CD4-positive, alpha-beta memory T cell (primary cell): ENCODE measurements around the gene PARVG. TPM values are rescaled to one million over a fixed set of nuclear protein-coding genes. Genes with fewer than 3 reads are reported as not detected.
A peak's percentile ranks its signal among the peaks of the same experiment; 100 is the strongest.

Experiments
- CTCF ChIA-PET: fragments of 350-600 bp; sonication (Branson Sonifier 250); formaldehyde crosslinking; loops from one replicate; lab custom pipeline; 2021; ENCODE audit warnings: inconsistent platforms; ENCODE audit not compliant: partially characterized antibody; lab: Charles Lee
- POLR2A ChIA-PET: fragments of 350-600 bp; sonication (Branson Sonifier 250); formaldehyde crosslinking; loops from one replicate; lab custom pipeline; 2021; ENCODE audit not compliant: partially characterized antibody; lab: Charles Lee
- DNase-seq, 5 donors: peaks; one replicate each; pipeline versions ENCODE4 v3.0.0 to v3.0.0-alpha.2; 2020 to 2022; ENCODE audit warnings: mixed read lengths in 1 of 5
- H3K27ac ChIP-seq: one replicate; pipeline ENCODE4 v1.7.0; 2013; ENCODE audit warnings: low read depth, low read length
- H3K27me3 ChIP-seq: 2 replicates; pipeline ENCODE4 v1.7.0; 2013; ENCODE audit warnings: mild to moderate bottlenecking, low read length, moderate library complexity; ENCODE audit not compliant: insufficient read depth
- H3K36me3 ChIP-seq: 2 replicates; pipeline ENCODE4 v1.7.0; 2013; ENCODE audit warnings: mild to moderate bottlenecking, low read length, moderate library complexity; ENCODE audit not compliant: insufficient read depth
- H3K4me1 ChIP-seq: 2 replicates; pipeline ENCODE4 v1.7.0; 2013; ENCODE audit warnings: mild to moderate bottlenecking, low read length, moderate library complexity; ENCODE audit not compliant: insufficient read depth
- H3K4me3 ChIP-seq, 2 donors: one replicate each; pipeline ENCODE4 v1.7.0; 2013; ENCODE audit warnings: low read length in 2 of 2, mild to moderate bottlenecking in 1 of 2
- H3K9me3 ChIP-seq, 2 donors: one replicate each; pipeline ENCODE4 v1.7.0; 2013; ENCODE audit warnings: low read length in 2 of 2, control low read depth in 1 of 2; ENCODE audit not compliant: control insufficient read depth in 1 of 2
- H3K27ac Mint-ChIP-seq, 7 donors: one replicate each; pipeline ENCODE4 v1.8.0; 2020 to 2021; ENCODE audit warnings: mixed read lengths in 7 of 7, mild to moderate bottlenecking in 6 of 7, inconsistent platforms in 3 of 7, moderate library complexity in 3 of 7
- H3K27me3 Mint-ChIP-seq, 2 donors: one replicate each; pipeline ENCODE4 v1.8.0; 2020 to 2021; ENCODE audit warnings: mixed read lengths in 2 of 2
- H3K36me3 Mint-ChIP-seq, 2 donors: one replicate each; pipeline ENCODE4 v1.8.0; 2020 to 2021; ENCODE audit warnings: mixed read lengths in 2 of 2, inconsistent platforms in 1 of 2, mild to moderate bottlenecking in 1 of 2
- H3K4me1 Mint-ChIP-seq, 4 donors: one replicate each; pipeline ENCODE4 v1.8.0; 2020 to 2021; ENCODE audit warnings: mixed read lengths in 4 of 4, mild to moderate bottlenecking in 1 of 4
- H3K4me3 Mint-ChIP-seq, 8 donors: one replicate each; pipeline ENCODE4 v1.8.0; 2020 to 2021; ENCODE audit warnings: mixed read lengths in 8 of 8, mild to moderate bottlenecking in 7 of 8, moderate library complexity in 6 of 8, inconsistent platforms in 3 of 8
- H3K9me3 Mint-ChIP-seq, 8 donors: one replicate each; pipeline ENCODE4 v1.8.0; 2020 to 2021; ENCODE audit warnings: mixed read lengths in 8 of 8, mild to moderate bottlenecking in 5 of 8, inconsistent platforms in 3 of 8, moderate library complexity in 1 of 8
- intact Hi-C: fragments of 100-400 bp; cut with micrococcal nuclease; formaldehyde crosslinking; loops from one replicate; pipeline ENCODE4 v1.15.1; 2023
- polyA plus RNA-seq, 2 donors: library from polyadenylated mRNA; unstranded; fragments of 300-500 nt; fragmentation: Illumina TruSeq; gene quantifications; one replicate each; pipeline ENCODE4 v1.2.3, GENCODE V29; 2021
- total RNA-seq, 2 experiments: library from RNA; stranded (reverse); gene quantifications; one replicate each; pipeline ENCODE4 v1.2.3, GENCODE V29; 2021

Gene PARVG
- total and polyA plus RNA-seq, 4 experiments from 2014 or later = 39.6 to 194 (median 122) TPM

DNA sequence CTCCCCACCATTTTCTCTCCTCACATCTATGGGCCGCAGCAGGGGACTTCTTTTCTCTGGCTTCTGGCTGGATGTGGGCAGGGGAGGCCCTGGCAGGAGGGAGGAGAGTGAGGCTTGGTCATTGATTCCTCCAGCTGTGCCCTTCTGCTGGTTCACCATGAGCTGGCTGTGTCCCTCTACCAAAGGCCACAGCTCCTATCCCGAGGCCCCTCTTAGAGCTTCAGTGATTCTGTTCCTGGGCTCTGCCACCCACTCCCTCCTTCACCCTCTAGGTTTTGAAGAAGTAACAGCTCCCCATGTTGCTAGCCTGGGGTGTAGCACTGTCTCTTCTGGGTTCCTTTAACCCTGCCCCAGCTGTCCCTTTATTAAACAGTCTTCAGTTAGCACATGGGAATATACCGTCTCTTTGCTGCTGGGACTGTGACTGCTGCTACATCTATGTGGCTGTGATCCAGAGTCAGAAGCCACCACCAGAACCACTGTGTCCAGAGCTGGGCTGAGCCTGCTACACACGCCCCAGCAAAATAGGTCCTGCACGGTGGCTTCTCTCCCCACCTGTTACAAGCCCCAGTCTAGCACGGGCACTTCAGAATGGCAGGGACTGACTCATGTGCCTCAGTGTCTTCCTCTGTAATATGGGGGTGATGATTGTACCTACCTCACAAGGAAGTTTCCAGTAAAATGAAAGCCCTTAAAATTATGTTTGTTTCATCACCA, 578 bp upstream of the PARVG start:
- Histone ChIP-seq H3K27ac (peak overlapping the region; percentile 81), H3K27me3 (no peaks in the 10 kb centered on the region), H3K9me3 (no peaks in the 10 kb centered on the region), H3K36me3 (peaks cover 11% of the 10 kb centered on the region), H3K4me3 (no peak overlapping the region), H3K4me1 (peaks cover 29% of the 10 kb centered on the region)
- H3K27me3 Mint-ChIP-seq = no peaks in the 10 kb centered on the region
- no peaks in the 10 kb centered on the region for H3K9me3 Mint-ChIP-seq
- intact Hi-C loops = loop anchor here (2.0 to 5.0 kb wide), 2 partner anchors 187 to 487 kb away; no protein-coding TSS in a partner anchor
- no peak for DNase-seq
- H3K4me3 Mint-ChIP-seq = peak overlapping the region; percentile 82 to 92 (median 89)
- ChIA-PET POLR2A (interaction anchor here (2.8 to 3.1 kb wide), 2 partner anchors 12 to 16 kb away, joined by 9 to 31 read pairs; no protein-coding TSS in a partner anchor), CTCF (interaction anchor here (0.9 to 2.9 kb wide), 4 partner anchors 96 to 387 kb away, joined by 3 to 18 read pairs (median 4); no protein-coding TSS in a partner anchor)
- peaks cover 16 to 35% (median 25%) of the 10 kb centered on the region in 4 donors for H3K4me1 Mint-ChIP-seq
- peak overlapping the region; percentile 86 to 98 (median 95) for H3K27ac Mint-ChIP-seq
- peaks cover 4 to 24% of the 10 kb centered on the region in 2 donors for H3K36me3 Mint-ChIP-seq

DNA sequence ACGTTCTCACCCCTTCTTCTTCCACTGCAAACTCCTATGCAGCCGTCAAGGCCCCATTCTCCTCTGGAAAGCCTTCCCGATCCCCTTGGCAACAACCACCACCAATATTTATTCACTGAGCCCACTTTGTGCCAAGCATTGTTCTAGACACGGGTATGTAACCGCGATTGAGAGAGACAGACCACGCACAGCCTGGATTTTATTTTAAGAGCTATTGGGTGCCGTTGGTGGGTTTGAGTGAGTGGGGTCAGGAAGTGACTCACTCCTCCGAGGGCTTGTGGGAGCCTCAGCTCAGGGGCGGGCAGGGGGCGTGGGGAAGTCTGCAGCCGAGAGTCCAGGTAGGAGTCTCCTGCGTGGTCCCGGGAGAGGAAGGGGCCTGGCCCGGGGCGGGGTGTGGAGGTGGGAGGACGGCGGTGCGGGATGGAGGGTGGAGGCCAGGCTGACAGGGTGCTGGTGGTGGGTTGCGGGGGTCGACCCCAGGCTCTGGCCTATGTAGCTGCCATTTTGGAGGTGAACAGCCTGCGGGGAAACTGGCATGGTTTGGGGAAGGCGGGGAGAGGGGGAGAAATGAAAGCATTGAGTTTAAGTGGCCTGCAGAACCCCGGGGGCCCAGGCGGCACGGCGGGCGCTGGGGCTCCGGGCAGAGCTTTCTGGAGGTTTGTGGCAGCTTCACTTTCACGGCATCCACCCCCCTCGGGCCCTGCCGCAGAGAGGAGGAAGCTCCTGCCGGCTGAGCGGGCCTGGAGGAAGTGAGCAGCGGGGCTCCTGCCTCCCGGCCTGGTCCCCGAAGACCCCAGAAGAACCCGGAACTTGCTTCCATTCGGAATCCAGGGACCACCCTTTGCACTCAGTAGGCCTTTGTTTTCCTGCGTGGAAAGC, 547 bp downstream of the PARVG start:
- H3K4me3 ChIP-seq = peak overlapping the region; percentile 95 to 96
- peak overlapping the region; percentile 81 for H3K27ac ChIP-seq
- Mint-ChIP-seq H3K4me1 (peaks cover 16 to 36% (median 27%) of the 10 kb centered on the region in 4 donors), H3K27me3 (no peaks in the 10 kb centered on the region), H3K4me3 (peak overlapping the region; percentile 82 to 92 (median 89)), H3K9me3 (no peaks in the 10 kb centered on the region), H3K36me3 (peaks cover 9 to 32% of the 10 kb centered on the region in 2 donors), H3K27ac (peak overlapping the region; percentile 86 to 98 (median 95))
- H3K27me3 ChIP-seq = no peaks in the 10 kb centered on the region
- ChIA-PET POLR2A (interaction anchor here (0.5 to 3.1 kb wide), 12 partner anchors 11 to 483 kb away, joined by 3 to 31 read pairs (median 4); partner anchors contain the start of gene SAMM50), CTCF (interaction anchor here (0.9 to 2.9 kb wide), 7 partner anchors 97 to 503 kb away, joined by 3 to 18 read pairs (median 3); no protein-coding TSS in a partner anchor)
- peaks cover 12% of the 10 kb centered on the region for H3K36me3 ChIP-seq
- H3K9me3 ChIP-seq = no peaks in the 10 kb centered on the region
- peak; percentile 43 to 88 (median 53) for DNase-seq
- peaks cover 29% of the 10 kb centered on the region for H3K4me1 ChIP-seq
- intact Hi-C loops = loop anchor here (2.0 to 5.0 kb wide), 2 partner anchors 188 to 486 kb away; no protein-coding TSS in a partner anchor

DNA sequence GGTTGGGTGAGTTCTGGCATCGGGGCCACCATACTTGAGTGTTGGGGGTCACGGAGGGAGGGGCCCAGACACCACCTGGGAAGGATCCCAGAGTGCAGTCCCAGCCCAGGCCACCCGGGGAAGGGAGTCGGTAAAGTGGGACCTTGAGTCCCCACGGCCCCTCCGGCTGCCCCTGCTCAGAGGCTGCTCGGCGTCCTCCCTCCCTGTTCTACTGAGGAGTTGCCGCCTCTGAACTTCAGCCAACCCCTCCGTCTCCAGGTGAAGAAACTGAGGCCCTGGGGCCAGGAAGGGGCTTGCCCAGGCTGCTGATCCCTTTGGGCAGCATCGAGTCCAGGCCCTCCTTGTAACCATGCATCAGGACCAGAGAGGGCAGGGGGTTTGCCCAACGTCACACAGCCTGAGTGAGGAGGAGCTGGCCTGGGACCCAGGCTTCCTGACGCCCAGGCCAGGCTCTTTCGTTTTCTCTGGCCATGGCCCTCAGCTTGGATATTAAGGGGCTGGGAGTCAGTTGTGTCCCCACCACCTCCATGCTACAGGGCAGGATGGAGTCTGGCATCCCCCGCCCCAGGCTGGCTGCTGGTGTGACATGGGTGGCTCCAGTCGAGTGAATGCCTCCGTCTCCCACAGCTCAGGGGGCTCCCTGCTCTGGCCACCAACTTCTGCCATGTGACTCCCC, 1.3 kb downstream of the PARVG start:
- peaks cover 9 to 35% of the 10 kb centered on the region in 2 donors for H3K36me3 Mint-ChIP-seq
- peaks cover 29% of the 10 kb centered on the region for H3K4me1 ChIP-seq
- no peaks in the 10 kb centered on the region for H3K27me3 Mint-ChIP-seq
- peak overlapping the region; percentile 95 to 96 for H3K4me3 ChIP-seq
- H3K27ac Mint-ChIP-seq = peak overlapping the region; percentile 86 to 98 (median 95)
- H3K27me3 ChIP-seq = no peaks in the 10 kb centered on the region
- DNase-seq = peak in 2 of 5 donors; percentile 20 to 50
- CTCF ChIA-PET = interaction anchor here (1.1 to 1.6 kb wide), 3 partner anchors 188 to 503 kb away, joined by 3 to 4 read pairs (median 3); no protein-coding TSS in a partner anchor
- peak overlapping the region; percentile 82 to 92 (median 89) for H3K4me3 Mint-ChIP-seq
- peaks cover 16 to 39% (median 27%) of the 10 kb centered on the region in 4 donors for H3K4me1 Mint-ChIP-seq
- H3K9me3 Mint-ChIP-seq = no peaks in the 10 kb centered on the region
- H3K36me3 ChIP-seq = peaks cover 12% of the 10 kb centered on the region
- intact Hi-C loops = loop anchor here (2.0 to 5.0 kb wide), 2 partner anchors 189 to 485 kb away; no protein-coding TSS in a partner anchor
- peak overlapping the region; percentile 81 for H3K27ac ChIP-seq
- POLR2A ChIA-PET = interaction anchor here (1.3 to 3.1 kb wide), 8 partner anchors 10 to 482 kb away, joined by 3 to 31 read pairs (median 6); partner anchors contain the start of gene SAMM50
- H3K9me3 ChIP-seq = no peaks in the 10 kb centered on the region

DNA sequence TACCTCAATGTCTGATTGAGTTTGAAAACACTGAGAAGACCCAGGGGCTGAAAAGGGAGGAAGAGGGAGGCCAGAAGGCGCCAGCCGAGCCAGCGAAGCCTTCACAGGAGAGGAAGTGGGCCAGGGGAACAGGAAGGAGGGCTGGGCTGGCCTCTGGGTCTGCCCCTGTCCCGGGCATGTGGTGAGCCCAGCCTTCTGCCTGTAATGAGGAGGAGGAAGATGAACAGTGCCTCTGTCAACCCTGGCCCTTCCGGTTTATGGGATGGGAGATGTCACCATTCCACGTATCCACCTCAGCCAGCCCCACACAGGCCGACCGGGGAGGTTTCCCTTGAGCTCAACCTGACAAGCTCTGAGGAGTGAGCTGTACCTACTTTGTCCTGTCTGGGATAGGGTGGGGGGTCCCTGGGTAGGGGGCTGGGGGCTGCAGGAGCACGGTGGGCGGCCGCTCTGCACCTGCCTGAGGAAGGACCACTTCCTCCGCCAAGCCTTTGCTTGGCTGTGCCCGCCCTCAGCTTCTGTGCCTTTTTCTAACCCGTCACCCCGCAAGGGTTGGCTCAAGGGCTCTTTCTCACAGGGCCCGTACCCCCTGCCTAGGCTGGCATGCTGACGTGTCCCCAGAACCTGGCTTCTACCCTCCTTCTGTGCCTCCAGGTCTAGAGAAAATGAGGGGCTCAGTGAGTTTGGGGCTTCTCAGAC, 2.0 kb downstream of the PARVG start:
- Mint-ChIP-seq H3K4me1 (peaks cover 18 to 39% (median 27%) of the 10 kb centered on the region in 4 donors), H3K9me3 (no peaks in the 10 kb centered on the region), H3K36me3 (peaks cover 12 to 35% of the 10 kb centered on the region in 2 donors), H3K4me3 (peak overlapping the region; percentile 82 to 92 (median 89)), H3K27ac (peak overlapping the region; percentile 86 to 98 (median 95)), H3K27me3 (no peaks in the 10 kb centered on the region)
- Histone ChIP-seq H3K27ac (peak overlapping the region; percentile 81), H3K4me3 (peak overlapping the region; percentile 95 to 96), H3K36me3 (peaks cover 12% of the 10 kb centered on the region), H3K9me3 (no peaks in the 10 kb centered on the region), H3K27me3 (no peaks in the 10 kb centered on the region), H3K4me1 (peaks cover 29% of the 10 kb centered on the region)
- intact Hi-C loops = loop anchor here (5.0 kb wide), 1 partner anchor 485 kb away; no protein-coding TSS in a partner anchor
- DNase-seq = peak; percentile 24 to 62 (median 37)
- ChIA-PET CTCF (interaction anchor here (0.8 to 1.6 kb wide), 3 partner anchors 100 to 192 kb away, joined by 3 read pairs; no protein-coding TSS in a partner anchor), POLR2A (interaction anchor here (0.6 to 3.1 kb wide), 7 partner anchors 10 to 1230 kb away, joined by 3 to 31 read pairs (median 7); partner anchors contain the start of gene SAMM50)

DNA sequence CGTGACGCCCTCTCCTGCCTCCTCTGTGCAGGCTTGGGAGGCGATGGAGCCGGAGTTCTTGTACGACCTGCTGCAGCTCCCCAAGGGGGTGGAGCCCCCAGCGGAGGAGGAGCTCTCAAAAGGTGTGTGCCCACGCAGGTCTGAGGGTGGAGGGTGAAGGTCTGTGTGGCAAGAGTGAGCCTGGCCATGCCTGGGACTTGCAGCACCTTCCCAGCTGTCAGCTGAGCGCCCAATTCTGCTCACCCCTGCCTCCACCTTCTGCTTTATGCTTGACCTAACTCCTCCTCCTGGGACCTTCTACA, 2.5 kb downstream of the PARVG start:
- Histone ChIP-seq H3K36me3 (peaks cover 12% of the 10 kb centered on the region), H3K27me3 (no peaks in the 10 kb centered on the region), H3K4me3 (peak overlapping the region in 1 of 2 donors; percentile 95), H3K27ac (peak overlapping the region; percentile 81), H3K4me1 (peaks cover 29% of the 10 kb centered on the region), H3K9me3 (no peaks in the 10 kb centered on the region)
- Mint-ChIP-seq H3K4me3 (peak overlapping the region; percentile 82 to 92 (median 88)), H3K9me3 (no peaks in the 10 kb centered on the region), H3K27me3 (no peaks in the 10 kb centered on the region), H3K27ac (peak overlapping the region in 6 of 7 donors; percentile 86 to 98 (median 90)), H3K36me3 (peaks cover 12 to 35% of the 10 kb centered on the region in 2 donors), H3K4me1 (peaks cover 18 to 39% (median 27%) of the 10 kb centered on the region in 4 donors)
- CTCF ChIA-PET = interaction anchor here (0.8 to 1.6 kb wide), 3 partner anchors 12 to 193 kb away, joined by 3 read pairs; no protein-coding TSS in a partner anchor
- no peak for DNase-seq
- intact Hi-C loops = loop anchor here (5.0 kb wide), 1 partner anchor 484 kb away; no protein-coding TSS in a partner anchor
- POLR2A ChIA-PET = interaction anchor here (0.8 to 3.1 kb wide), 3 partner anchors 9 to 228 kb away, joined by 3 to 31 read pairs (median 9); partner anchors contain the start of gene SAMM50
